ENCODE results near the gene GRPEL1. TPM values are rescaled to one million over a fixed set of nuclear protein-coding genes. Genes with fewer than 3 reads are reported as not detected.

The GRPEL1 gene
- polyA plus RNA-seq, 2 of the 4 experiments (the other 2 are of a cell fraction), result 45.5 to 72.0 TPM

- Histone ChIP-seq H3K4me2 (no peak overlapping the region), H3K4me1 (no peaks in the 10 kb centered on the region), H3K9me3 (no peaks in the 10 kb centered on the region), H3K27ac (no peak overlapping the region), H3K4me3 (no peak overlapping the region)
- no peak for TF ChIP-seq KDM1A (IDR thresholded peaks at IDR 0.05; ENCODE audit: low read depth)
- FAIRE-seq (no peak), DNase-seq (ENCODE audit: low read depth in 1 of 2, low spot score in 1 of 2) (no peak), ATAC-seq (no peak)
- ChIA-PET CTCF (interaction anchor here (2.3 kb wide), 1 partner anchor 8 kb away, joined by 9 read pairs; no protein-coding TSS in a partner anchor), POLR2A (no interaction called here)
- 79% methylated on average over 3 of the region's 4 CpGs for WGBS (ENCODE audit: missing lambda C conversion rate)
Measured at GRCh38 chr4:7110546-7110945, 42.7 kb upstream of the GRPEL1 start.

GRCh38 chr4:7109169-7109568 is 41.3 kb upstream of the GRPEL1 start:
- 79% methylated on average over 3 of the region's 4 CpGs for WGBS (ENCODE audit: missing lambda C conversion rate)
- no peaks in the 10 kb centered on the region for H3K9me3 ChIP-seq
- CTCF ChIA-PET, result interaction anchor here (0.6 to 1.1 kb wide), 2 partner anchors 17 to 1137 kb away, joined by 3 read pairs; no protein-coding TSS in a partner anchor
- POLR2A ChIA-PET, result no interaction called here
- no peak overlapping the region for H3K4me2 ChIP-seq
- H3K27ac ChIP-seq, result no peak overlapping the region
- DNase-seq (ENCODE audit: low read depth in 1 of 2, low spot score in 1 of 2) (no peak), FAIRE-seq (no peak), ATAC-seq (no peak)
- no peaks in the 10 kb centered on the region for H3K4me1 ChIP-seq
- no peak for TF ChIP-seq KDM5A (IDR thresholded peaks at IDR 0.05)
- TF ChIP-seq CBX2 (IDR thresholded peaks at IDR 0.05; ENCODE audit: borderline replicate concordance, low read depth), result no peak
- no peak for TF ChIP-seq FOSB (CRISPR knock-in tag; IDR thresholded peaks at IDR 0.05)
- TF ChIP-seq MAFK (IDR thresholded peaks at IDR 0.05; ENCODE audit: partially characterized antibody), result no peak
- TF ChIP-seq, protein P1, sequence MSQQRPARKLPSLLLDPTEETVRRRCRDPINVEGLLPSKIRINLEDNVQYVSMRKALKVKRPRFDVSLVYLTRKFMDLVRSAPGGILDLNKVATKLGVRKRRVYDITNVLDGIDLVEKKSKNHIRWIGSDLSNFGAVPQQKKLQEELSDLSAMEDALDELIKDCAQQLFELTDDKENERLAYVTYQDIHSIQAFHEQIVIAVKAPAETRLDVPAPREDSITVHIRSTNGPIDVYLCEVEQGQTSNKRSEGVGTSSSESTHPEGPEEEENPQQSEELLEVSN (IDR thresholded peaks at IDR 0.05; ENCODE audit: borderline replicate concordance, low read depth), result no peak
- no peak for TF ChIP-seq PHF8 (IDR thresholded peaks at IDR 0.05; ENCODE audit: borderline replicate concordance, low read depth)
- no peak for TF ChIP-seq ZFP36 (IDR thresholded peaks at IDR 0.05; ENCODE audit: borderline replicate concordance, partially characterized antibody)
- no peak for TF ChIP-seq USF2 (IDR thresholded peaks at IDR 0.05)
- TF ChIP-seq JUN (IDR thresholded peaks at IDR 0.05), result no peak
- TF ChIP-seq ESRRA (IDR thresholded peaks at IDR 0.05; ENCODE audit: borderline replicate concordance, low read length), result no peak
- TF ChIP-seq MAZ (IDR thresholded peaks at IDR 0.05; ENCODE audit: borderline replicate concordance, low read depth, low read length), result no peak
- TF ChIP-seq, protein P2, sequence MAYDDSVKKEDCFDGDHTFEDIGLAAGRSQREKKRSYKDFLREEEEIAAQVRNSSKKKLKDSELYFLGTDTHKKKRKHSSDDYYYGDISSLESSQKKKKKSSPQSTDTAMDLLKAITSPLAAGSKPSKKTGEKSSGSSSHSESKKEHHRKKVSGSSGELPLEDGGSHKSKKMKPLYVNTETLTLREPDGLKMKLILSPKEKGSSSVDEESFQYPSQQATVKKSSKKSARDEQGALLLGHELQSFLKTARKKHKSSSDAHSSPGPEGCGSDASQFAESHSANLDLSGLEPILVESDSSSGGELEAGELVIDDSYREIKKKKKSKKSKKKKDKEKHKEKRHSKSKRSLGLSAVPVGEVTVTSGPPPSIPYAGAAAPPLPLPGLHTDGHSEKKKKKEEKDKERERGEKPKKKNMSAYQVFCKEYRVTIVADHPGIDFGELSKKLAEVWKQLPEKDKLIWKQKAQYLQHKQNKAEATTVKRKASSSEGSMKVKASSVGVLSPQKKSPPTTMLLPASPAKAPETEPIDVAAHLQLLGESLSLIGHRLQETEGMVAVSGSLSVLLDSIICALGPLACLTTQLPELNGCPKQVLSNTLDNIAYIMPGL (CRISPR knock-in tag; IDR thresholded peaks at IDR 0.05; ENCODE audit: borderline replicate concordance), result no peak
- TF ChIP-seq SMC3 (IDR thresholded peaks at IDR 0.05), result no peak
- TF ChIP-seq GATA3 (IDR thresholded peaks at IDR 0.05; ENCODE audit: borderline replicate concordance), result no peak
- TF ChIP-seq NFE2L2 (conservative IDR thresholded peaks at IDR 0.05; ENCODE audit: low read length), result no peak
- H3K4me3 ChIP-seq, result no peak overlapping the region

DNA sequence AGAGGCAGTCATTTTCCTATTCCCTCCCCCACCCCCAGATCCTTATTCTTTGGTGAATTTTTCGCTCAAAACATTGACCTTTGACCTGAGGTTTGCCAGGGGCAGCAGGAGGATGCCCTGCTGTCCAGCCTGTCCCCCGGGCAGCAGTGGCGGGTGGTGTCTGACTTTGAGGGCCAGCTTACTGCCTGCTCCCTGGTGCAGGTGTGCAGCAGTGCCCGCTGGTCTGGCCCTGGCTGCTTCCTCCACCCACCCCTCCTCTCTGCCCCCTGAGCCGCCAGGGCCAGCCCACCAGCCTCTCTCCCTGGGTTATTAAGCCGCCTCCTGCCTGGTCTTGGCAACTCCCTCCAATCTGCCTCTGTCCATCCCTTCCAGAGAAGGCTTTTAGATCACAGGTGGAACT is 40.8 kb upstream of the GRPEL1 start:
- ATAC-seq (no peak), DNase-seq (ENCODE audit: low read depth in 1 of 2, low spot score in 1 of 2) (no peak), FAIRE-seq (no peak)
- TF ChIP-seq KDM1A (IDR thresholded peaks at IDR 0.05; ENCODE audit: low read depth), result no peak
- no peak for TF ChIP-seq HES2 (IDR thresholded peaks at IDR 0.05)
- no peak for TF ChIP-seq HOXB5 (CRISPR knock-in tag; IDR thresholded peaks at IDR 0.05)
- no peak for TF ChIP-seq PBX3 (IDR thresholded peaks at IDR 0.05)
- no peak for TF ChIP-seq HOXB13 (CRISPR knock-in tag; IDR thresholded peaks at IDR 0.05; ENCODE audit: low read depth)
- no peak for TF ChIP-seq EHMT2 (IDR thresholded peaks at IDR 0.05; ENCODE audit: low read depth)
- no peak for TF ChIP-seq REST (IDR thresholded peaks at IDR 0.05)
- Histone ChIP-seq H3K4me1 (peaks cover 4% of the 10 kb centered on the region), H3K4me3 (no peak overlapping the region), H3K27ac (no peak overlapping the region), H3K4me2 (no peak overlapping the region), H3K9me3 (no peaks in the 10 kb centered on the region)
- ChIA-PET POLR2A (no interaction called here), CTCF (interaction anchor here (1.1 to 1.8 kb wide), 2 partner anchors 18 to 26 kb away, joined by 3 to 7 read pairs; no protein-coding TSS in a partner anchor)
- whole genome bisulfite sequencing (ENCODE audit: missing lambda C conversion rate), result 87% methylated on average over 3 of the region's 6 CpGs

All from A549 (cell line).